Choroid plexus epithelial cell (primary cell): ENCODE results near the gene ADI1.

Experiments used
- DNase-seq: peaks from one replicate; pipeline ENCODE4 v3.0.0-alpha.2; 2010; ENCODE audit warnings: low read depth
- H3K4me3 ChIP-seq: 2 replicates; pipeline ENCODE4 v1.5.1; 2011; ENCODE audit warnings: low read depth, mild to moderate bottlenecking, control low read depth, low read length, moderate library complexity
- CTCF ChIP-seq: conservative IDR thresholded peaks from 2 replicates; pipeline ENCODE4 v1.5.1; 2011; ENCODE audit warnings: low read depth, mild to moderate bottlenecking, control low read depth, inconsistent platforms, low read length, moderate library complexity

ADI1 gene

GRCh38 chr2:3451926-3452671, 67.2 kb downstream of the ADI1 start:
- no peak overlapping the region for H3K4me3 ChIP-seq
- no peak for TF ChIP-seq CTCF
- DNase-seq: peak; percentile 70

- DNase-seq: no peak
- H3K4me3 ChIP-seq: no peak overlapping the region
- TF ChIP-seq CTCF: no peak
Measured at GRCh38 chr2:3451169-3451568, 68.2 kb downstream of the ADI1 start.

- no peak for TF ChIP-seq CTCF
- peak; percentile 16 for DNase-seq
- H3K4me3 ChIP-seq: no peak overlapping the region
Measured at GRCh38 chr2:3450385-3451010, 68.8 kb downstream of the ADI1 start.

GRCh38 chr2:3449936-3450335, 69.4 kb downstream of the ADI1 start:
- no peak for DNase-seq
- no peak overlapping the region for H3K4me3 ChIP-seq
- TF ChIP-seq CTCF: no peak

GRCh38 chr2:3449086-3449485, 70.2 kb downstream of the ADI1 start:
- peak; percentile 69 for DNase-seq
- H3K4me3 ChIP-seq: no peak overlapping the region

GRCh38 chr2:3448441-3448911, 70.9 kb downstream of the ADI1 start:
- peak; percentile 62 for DNase-seq
- peak overlapping the region; percentile 39 for H3K4me3 ChIP-seq

More at GRCh38 chr2:3449086-3449485, 70.2 kb downstream of the ADI1 start:
- no peak for TF ChIP-seq CTCF

- peak overlapping the region; percentile 39 for H3K4me3 ChIP-seq
- TF ChIP-seq CTCF: peak; percentile 26
- DNase-seq: peak; percentile 43
Measured at GRCh38 chr2:3447789-3448317, 71.5 kb downstream of the ADI1 start.
